ENCODE results near the gene CTNNB1.

DNA sequence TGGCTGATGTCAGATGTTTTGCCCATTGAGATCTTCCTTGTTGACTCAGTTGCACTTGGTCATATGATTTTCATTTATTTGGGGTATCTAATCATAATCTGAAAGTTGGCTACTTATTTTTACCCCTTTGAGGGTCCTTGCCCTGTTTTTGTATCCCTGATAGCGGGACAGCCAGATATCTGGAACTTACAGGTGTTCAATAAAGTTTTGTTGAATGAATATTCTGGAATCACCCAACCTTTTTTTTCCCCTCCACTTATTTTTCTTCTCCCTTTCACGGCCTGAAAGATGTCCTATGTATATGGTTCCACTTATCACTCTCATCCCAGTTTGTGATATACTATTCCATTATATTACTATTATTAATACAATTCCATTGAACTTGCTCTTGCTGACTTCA lies 12.8 kb downstream of the CTNNB1 start:
- TF ChIP-seq, protein P1, sequence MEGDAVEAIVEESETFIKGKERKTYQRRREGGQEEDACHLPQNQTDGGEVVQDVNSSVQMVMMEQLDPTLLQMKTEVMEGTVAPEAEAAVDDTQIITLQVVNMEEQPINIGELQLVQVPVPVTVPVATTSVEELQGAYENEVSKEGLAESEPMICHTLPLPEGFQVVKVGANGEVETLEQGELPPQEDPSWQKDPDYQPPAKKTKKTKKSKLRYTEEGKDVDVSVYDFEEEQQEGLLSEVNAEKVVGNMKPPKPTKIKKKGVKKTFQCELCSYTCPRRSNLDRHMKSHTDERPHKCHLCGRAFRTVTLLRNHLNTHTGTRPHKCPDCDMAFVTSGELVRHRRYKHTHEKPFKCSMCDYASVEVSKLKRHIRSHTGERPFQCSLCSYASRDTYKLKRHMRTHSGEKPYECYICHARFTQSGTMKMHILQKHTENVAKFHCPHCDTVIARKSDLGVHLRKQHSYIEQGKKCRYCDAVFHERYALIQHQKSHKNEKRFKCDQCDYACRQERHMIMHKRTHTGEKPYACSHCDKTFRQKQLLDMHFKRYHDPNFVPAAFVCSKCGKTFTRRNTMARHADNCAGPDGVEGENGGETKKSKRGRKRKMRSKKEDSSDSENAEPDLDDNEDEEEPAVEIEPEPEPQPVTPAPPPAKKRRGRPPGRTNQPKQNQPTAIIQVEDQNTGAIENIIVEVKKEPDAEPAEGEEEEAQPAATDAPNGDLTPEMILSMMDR (IDR thresholded peaks at IDR 0.05; ENCODE audit: low read depth, low read length), result no peak
- TF ChIP-seq MYC (IDR thresholded peaks at IDR 0.05; ENCODE audit: low read depth, low read length), result no peak
